HG03442 (cell line): ENCODE data around the gene SMCO4.

Experiments used
- ATAC-seq: cut with Tn5 transposase; IDR thresholded peaks from one replicate; pipeline ENCODE4 v1.9.1; 2021; ENCODE audit warnings: mild to moderate bottlenecking, moderate library complexity; ENCODE audit not compliant: unreplicated experiment

Gene SMCO4

DNA sequence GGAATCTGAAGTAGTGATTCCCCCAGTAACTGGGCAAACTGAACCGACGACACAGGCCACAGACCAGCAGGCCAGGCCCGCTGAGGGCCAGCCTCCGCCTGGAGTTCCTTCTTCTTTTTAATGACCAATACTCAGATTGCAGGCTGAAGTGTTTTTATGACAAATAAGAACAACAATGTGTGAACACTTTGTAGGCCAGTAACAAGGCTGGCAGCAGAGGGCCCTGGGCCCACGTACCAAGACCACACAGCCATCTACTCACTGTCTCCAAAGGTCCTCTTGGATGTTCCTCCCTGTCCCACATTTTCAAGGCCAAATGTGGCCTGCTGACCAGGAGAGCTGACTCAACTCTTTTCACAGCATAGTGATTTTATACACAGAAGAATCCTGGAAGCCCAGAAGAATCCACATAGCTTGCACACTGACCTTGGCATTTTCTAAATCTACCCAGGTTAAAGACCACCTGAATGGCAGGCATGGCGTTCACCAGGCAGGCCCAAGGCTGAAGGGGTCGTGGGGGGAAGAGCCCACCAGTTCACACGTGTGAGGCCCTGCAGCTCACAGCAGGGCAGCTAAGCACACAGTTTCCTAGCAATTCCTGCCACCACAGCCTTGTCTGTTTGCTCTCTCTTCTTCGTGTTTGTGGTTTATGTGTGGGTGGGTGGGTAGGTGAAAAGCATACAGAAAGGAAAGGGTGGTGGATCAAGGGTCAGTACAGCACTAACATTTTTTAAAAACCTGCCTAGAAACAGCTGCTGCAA, 13.3 kb downstream of the SMCO4 start:
- peak; percentile 31 for ATAC-seq

DNA sequence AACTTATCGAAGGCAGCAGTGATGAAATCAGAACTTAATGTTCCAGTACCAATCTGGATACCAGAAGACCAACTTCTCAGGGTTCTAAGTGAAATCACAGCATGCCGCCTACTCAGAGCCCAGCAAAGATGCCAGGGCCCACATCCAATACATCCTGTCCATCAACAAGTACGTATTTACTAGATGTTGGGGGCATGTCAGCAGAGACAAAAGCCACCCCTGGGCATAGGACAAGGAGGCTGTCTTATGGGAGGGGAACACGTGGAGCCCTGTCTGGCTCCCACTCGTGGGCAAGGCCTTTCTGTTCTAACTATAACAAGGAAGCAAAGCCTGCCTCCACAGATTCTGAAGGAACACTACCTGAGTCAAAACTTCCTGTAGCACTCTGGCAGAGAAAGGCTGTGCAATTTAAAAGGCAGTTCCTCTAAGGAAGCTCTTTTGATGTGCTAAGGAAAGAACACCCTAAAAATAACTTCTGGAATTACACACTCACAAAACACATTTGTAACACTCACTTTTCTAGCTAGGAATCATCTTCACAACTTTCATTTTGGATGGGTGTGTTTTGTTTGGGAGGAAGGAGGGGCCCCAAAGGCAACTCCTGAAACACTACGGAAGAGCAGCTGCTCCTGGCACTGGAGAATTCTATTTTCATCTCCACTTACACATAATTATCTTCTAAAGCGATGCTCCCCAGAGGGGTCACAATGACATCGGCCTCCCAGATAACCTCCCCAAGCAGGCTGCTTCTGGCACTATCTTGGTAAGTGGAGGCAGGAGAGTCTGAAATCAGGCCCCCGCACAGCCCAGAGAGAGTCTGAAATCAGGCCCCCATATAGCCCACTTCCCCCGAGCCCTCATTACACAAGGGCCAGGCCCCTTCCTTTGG, 14.2 kb downstream of the SMCO4 start:
- no peak for ATAC-seq

DNA sequence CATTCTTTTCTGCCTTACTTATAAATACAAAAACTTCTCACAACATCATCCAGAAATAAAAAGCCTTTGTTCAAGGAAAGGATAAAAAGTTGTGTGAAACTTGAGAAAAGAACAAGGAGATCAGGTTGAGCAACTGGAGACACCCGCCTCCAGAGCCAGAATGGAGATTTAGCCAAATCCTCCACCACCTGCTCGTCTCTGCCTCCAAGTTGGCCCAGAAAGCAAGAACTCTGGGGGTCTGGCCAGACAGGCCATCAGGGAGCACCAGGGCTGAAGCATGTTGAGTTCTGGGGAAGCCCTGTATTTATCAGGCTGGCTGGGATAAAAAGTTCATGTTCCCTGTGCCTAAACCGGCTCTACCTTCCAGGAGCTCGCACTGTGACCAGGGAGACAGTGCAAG, 14.9 kb downstream of the SMCO4 start:
- ATAC-seq, result no peak

DNA sequence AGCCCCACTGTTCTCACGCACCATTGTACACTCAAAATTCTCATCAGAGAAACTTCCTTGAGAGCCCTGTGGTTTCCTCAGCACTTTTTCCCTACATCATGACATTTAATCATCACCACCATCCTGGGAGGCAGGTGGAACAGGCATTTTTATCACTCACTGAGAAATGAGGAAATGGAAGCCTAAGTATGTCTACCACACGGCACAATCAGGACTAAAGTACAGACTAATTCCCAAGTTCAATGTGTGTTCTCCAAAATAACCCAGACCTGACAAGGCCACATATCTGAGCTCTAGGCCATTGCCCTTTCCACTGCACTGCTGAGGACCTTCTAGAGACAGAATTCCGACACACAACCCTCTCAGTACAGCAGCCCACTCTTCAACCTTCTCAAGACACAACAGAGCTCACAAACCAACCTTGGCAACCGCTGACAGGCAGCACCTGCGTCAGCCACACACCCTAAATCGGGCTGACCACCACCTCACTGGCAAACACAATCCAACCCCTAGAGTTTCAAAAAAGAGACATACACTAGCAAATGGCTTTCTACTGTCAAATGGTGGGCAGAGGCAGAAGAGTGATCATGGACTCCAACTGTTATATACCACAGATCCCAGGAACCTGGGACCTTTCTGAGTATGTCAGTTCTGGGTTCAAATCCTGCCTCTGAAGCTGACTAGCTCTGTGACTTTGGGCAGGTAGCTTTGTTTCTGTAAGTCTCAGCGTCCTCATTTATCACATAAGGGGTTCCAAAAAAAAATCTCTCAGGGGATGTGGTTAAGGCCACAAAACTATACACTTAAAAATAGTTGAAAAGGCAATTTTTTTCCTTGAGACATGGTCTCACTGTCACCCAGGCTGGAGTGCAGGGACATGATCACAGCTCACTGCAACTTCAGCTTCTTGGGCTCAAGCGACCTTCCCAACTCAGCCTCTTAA, 16.3 kb downstream of the SMCO4 start:
- ATAC-seq, result no peak

DNA sequence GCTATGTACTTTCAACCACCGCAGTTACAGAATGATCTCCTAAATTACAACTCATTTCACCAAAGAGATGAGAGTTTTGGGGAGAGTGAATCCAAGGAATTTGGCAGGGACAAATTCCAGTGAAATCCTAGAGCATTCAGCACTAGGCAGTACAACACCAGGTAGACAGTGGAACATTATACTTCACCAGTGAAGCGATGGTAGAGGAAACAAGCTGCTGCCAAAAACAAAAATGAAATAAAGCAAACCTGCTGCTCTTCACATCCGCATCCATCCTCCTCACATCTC, 16.9 kb downstream of the SMCO4 start:
- ATAC-seq, result peak; percentile 22

DNA sequence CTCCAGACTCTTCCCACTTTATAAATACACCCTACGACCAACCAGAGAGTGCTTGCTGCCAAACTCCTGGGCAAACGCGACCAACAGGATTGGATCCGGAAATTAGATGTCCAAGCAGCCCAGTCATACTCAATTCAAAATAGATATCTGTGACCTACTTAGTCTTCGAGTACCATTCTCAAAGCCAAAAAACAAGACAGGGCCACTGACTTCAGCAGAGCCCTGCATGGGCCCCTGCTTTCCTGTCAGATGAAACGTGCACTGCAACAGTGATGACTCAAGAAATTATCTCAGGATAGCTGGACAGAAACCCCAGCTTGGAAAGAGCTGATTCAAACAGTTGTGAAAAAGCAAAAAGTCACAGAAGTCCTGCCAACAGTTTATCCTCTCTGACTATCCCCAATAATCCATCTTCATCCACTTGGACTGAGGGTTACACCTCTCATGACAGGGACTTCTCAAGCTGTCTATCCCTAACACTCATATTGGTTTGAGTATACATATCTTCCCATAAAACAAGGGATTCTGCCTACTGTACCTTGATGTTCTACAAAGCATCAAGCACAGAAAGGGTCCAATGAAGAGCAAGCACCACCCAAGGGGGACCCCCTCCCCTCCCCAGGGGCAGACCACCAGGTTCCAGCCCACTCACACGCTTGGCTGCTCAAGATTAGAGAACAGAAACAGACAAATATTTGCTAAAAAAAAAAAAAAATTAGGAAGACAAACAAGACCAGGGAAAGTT, 17.4 kb downstream of the SMCO4 start:
- peak; percentile 29 for ATAC-seq

DNA sequence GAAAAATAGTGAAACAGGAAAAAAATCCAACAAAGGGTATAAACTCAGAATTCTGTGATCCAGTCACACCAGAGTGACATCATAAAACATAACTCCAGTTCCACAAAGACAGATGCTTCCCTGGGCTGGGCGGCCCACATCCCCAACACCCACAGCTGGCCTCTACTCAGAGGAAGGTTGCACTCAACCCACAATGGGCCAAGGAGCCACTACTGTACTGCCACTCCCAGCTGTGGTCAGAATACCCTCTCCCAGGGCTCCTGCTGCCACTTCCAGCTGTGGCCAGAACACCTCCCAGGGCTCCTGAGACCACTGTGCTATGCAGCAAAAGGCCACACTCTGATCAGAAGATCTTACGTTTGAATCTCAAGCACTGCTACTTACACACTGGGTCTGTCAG, 18.3 kb downstream of the SMCO4 start:
- ATAC-seq, result no peak

DNA sequence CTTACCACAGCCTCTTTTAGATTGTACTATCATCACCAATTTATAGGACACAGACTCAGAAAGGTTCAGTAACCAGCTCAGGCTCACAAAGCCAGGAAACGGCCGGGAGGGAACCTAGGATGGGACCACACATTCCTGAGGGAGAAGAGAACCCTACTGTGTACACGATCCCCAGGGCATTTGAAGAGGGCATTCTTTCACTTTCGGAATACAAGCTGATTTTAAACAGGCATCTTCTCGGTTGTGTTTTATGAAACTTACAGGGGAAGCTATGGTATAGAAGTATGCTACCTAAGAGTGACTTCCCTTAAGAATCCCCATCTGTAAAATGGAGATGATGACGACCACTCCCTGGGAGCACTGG, 19.0 kb downstream of the SMCO4 start:
- peak; percentile 20 for ATAC-seq

DNA sequence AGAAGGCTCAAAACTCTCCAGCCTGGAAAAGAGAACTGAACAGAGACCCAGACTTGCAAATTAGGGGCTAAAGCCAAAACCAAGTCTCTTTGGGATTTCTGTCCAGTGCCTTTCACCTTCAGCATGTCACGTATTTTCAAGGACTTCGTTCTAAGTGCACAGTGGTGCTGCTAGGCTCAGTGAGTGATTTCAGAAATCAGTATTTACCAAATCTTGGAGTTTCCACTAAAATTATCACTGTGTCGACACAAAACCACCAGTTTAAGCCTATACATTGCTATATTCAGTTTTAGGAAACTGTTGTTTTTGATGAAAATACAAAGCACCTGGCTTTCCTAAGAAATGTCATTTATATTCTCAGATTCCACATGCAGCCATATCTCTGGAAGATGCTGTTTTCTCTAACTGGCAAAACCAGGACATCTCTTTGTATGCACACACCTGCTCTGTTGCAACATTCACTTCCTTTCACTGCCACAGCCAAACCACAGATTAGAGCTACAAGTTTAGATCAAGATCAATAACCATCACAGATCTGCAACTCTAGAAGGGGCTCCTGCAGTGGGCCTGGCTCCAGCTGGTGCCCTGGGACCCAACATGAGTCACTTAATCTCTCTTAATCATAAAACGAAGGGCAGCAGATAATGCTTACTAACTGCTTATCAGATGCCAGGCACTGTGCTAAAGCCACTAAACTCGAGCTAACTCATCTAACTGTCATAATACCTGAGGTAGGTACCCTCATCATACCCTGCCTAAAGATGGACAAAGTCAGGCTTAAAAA, 22.3 kb downstream of the SMCO4 start:
- ATAC-seq, result no peak

DNA sequence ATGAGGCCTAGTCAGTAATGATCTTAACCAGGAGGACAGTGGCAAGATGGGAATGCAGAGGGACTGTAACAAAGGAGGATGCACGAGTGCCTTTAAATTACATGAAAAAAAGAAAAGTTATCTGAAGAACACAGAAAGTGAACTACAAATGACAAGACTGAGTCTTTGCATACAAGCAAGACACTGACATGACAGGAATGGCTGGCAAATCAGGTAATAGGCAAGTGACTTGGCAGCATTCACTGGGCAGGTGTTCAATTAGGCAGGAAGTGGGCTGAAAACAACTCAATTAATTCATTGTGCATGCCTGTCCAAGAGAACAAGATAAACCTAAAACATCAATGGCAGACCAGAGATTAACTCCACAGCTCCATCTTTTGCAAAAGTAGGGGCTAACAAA, 24.0 kb downstream of the SMCO4 start:
- ATAC-seq, result no peak

DNA sequence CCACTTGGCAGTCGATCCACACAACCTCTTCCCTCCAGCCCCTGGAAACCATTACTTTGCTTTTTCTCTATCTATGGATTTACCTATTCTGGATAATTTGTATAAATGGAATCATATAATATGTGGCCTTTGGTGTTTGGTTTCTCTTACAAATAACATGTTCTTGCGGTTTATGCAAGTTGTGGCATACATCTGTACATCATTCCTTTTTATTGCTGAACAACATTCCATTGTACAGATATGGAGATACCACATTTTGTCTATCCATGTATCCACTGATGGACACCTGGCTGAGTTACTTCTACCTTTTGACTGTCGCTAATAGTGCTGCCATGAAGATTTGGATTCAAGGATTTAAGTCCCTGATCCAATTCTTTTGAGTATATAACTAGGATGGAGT, 25.1 kb downstream of the SMCO4 start:
- ATAC-seq, result no peak

DNA sequence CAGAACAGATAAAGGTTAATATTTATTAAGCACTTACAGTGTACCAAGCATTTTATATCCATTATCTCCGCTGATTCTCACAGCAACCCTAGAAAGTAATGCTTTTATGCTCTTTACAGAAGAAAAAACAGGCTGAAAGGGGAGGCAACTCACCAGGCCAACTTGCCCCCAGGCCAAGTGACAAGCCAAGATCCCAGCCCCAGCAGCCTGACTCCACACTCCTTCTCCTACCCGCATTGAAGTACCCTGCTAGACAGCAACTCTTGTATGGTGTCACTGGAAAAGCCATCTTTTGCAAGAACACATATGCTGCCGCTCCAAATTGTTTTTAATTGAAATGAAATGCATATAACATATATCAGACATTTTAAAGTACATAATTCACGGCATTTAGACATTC, 25.6 kb downstream of the SMCO4 start:
- ATAC-seq, result no peak

DNA sequence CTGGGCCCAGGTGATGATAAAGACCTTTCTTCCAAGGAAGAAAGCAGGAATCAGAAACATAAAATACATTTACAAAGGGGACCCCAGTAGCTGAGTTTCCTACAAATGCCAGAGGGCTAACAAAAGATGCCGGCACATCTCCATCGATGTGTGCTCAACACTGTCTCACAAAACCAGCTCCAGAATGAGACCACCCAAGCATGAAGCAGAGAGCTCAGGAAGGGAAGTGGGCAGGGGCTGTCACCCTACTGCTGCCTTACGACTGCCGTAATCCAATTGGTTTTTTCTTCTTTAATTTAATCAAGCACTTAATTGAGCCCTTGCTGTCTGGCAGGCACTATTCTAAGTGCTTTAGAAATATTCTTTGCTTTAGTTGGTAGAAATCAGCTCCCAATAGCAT, 26.1 kb downstream of the SMCO4 start:
- no peak for ATAC-seq

DNA sequence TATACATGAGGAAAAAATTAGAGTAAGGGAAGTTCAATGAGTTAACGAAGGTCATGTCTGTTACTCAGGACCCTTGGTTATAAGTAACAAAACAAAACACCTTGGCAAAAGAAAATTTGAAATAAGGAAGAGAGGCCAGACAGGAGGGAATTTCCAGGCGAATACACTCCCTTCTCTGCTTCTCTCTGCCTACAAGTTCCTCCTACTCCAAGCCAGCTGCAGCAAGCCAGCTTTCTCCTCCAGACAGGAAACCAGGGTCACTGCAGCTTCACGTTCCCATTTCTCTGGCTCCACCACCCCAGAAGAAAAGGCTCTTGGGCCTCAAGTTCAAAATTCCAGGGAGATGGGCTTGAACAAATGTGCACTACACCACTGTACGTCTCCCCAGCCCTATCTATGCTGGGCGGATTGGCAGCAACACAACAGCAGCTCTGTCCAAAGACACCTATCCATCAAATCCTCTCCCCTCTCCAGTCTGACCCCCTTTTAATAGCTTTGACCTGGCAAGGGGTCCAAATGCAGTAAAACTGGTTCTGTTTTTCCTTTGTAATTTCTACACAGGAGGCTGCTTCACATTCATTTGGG, 27.7 kb downstream of the SMCO4 start:
- no peak for ATAC-seq

DNA sequence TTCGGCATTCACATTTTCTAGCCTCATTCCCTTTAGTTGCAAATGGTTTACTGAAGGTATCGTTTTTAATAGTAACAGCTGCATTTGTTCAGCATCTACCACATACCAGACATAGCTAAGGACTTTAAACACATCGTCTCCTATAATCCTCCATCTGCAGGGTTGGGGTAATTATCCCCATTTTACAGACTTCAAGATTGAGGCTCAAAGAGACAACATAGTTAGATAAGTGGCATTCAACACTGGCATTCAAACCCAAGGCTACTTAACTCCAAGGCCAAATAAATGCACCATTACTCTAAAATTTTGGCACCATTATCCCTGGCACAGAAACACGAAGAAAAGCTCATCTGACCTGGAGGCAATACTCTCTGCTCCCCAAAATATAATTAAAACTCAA, 28.5 kb downstream of the SMCO4 start:
- no peak for ATAC-seq

DNA sequence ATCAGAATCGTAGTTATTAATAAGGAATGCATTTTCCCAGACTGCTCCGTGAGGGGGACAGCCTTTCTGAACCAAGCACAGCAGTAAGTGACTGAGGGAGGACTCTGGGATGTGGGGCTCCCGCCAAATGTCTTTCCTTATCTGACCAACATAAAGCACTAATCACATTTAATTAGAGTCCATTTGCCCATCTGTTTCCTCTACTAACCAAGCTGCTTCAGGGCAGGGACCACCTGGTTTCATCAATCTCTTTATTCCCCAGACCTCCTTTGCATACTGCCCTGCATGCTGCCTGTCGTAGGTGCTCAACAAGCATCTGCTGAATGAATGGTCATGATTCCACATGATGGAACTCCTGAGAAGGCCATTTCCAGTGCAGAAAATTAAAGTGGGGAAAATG, 29.4 kb downstream of the SMCO4 start:
- no peak for ATAC-seq

DNA sequence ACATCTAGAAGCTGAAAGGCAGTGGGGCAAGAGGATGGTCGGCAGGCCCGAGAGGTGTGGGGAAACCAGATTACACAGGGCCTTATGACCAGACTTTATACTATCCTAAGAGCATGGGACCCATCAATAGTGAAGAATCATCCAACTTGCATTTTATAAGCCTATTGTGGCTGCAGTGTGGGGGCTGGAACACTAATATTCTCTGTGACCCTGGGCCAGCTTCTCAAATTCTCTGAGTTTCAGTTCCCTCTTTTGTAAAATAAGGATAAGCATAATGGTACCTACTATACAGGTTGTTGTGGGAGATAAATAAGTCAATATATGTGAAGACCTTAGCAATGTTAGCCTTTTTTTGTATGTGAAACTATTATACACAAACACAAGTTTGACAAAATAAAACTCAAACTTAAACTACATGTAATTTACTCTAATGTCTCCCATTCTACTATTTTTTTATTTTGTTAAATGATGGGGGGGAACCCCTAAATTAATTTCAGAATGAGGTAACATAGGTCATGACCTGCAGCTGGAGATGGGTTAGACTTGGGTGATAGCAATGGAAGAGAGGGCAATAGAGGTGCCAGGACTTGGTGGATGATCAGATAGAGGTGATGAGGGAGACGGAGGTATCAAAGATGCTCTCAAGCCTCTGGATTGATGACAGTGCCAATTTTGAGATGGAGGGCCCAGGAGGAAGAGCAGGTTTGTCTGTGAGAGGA, 30.1 kb downstream of the SMCO4 start:
- peak; percentile 64 for ATAC-seq

DNA sequence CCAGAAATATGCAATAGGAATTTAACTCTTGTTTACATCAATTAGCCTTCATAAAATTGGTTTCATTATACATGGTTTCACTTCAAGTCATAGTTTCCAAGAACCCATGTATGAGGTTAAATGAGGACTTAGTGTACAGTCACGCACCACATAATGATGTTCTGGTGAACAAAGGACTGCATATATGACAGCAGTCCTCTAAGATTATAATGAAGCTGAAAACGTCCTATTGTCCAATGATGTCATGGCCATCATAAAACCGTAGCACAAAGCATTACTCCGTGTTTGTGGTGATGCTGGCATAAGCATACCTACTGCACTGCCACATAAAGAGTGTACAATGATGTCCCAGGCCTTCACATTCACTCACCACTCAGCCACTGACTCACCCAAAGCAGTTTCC, 31.1 kb downstream of the SMCO4 start:
- ATAC-seq, result peak; percentile 92
